GM19025 (cell line): ENCODE results near the gene TRAK1.
"Not testable (repeated sequence)": the region's sequence is repeated elsewhere in the genome, so short reads cannot be mapped to it uniquely, and the experiment has no call there.

ENCODE experiments used
- ATAC-seq: cut with Tn5 transposase; IDR thresholded peaks from one replicate; pipeline ENCODE4 v1.9.1; 2021; ENCODE audit warnings: mild to moderate bottlenecking, low read depth, moderate library complexity; ENCODE audit not compliant: unreplicated experiment

TRAK1 gene

GRCh38 chr3:42090973-42091731 is at the start of gene TRAK1:
TSS of gene TRAK1 (plus strand) at chr3:42091357. CDS start at chr3:42091470, 113 bp downstream.
- no peak for ATAC-seq

GRCh38 chr3:42042747-42043098 is 48.4 kb upstream of the TRAK1 start:
- no peak for ATAC-seq

GRCh38 chr3:42043099-42043813 is 47.9 kb upstream of the TRAK1 start:
- ATAC-seq, result no peak

GRCh38 chr3:42045708-42046243 is 45.4 kb upstream of the TRAK1 start:
- no peak for ATAC-seq

GRCh38 chr3:42048526-42048925 is 42.6 kb upstream of the TRAK1 start:
- ATAC-seq, result not testable (repeated sequence)

- ATAC-seq, result no peak
These were observed 41.0 kb upstream of the TRAK1 start for GRCh38 chr3:42050126-42050525.

GRCh38 chr3:42051384-42052131 is 39.6 kb upstream of the TRAK1 start:
- peak; percentile 23 for ATAC-seq

- ATAC-seq, result peak; percentile 54
These were observed 39.0 kb upstream of the TRAK1 start for GRCh38 chr3:42052132-42052483.

GRCh38 chr3:42052484-42053351 is 38.4 kb upstream of the TRAK1 start:
- no peak for ATAC-seq

GRCh38 chr3:42053476-42053875 is 37.7 kb upstream of the TRAK1 start:
- ATAC-seq, result no peak

GRCh38 chr3:42055291-42055690 is 35.9 kb upstream of the TRAK1 start:
- no peak for ATAC-seq

- no peak for ATAC-seq
These were observed 34.3 kb upstream of the TRAK1 start for GRCh38 chr3:42056840-42057239.

GRCh38 chr3:42057561-42058211 is 33.5 kb upstream of the TRAK1 start:
- ATAC-seq, result peak; percentile 60

- ATAC-seq, result no peak
These were observed 30.0 kb upstream of the TRAK1 start for GRCh38 chr3:42061025-42061712.

GRCh38 chr3:42061713-42062380 is 29.3 kb upstream of the TRAK1 start:
- no peak for ATAC-seq

- ATAC-seq, result no peak
These were observed 28.7 kb upstream of the TRAK1 start for GRCh38 chr3:42062464-42062863.

- ATAC-seq, result no peak
These were observed 27.3 kb upstream of the TRAK1 start for GRCh38 chr3:42063888-42064287.

- ATAC-seq, result no peak
These were observed 24.5 kb upstream of the TRAK1 start for GRCh38 chr3:42066516-42067181.
